GM13977 (cell line): ENCODE measurements around the gene AKR1C3.

Source experiments
- DNase-seq: peaks from one replicate; pipeline ENCODE4 v3.0.0; 2012; ENCODE audit warnings: low spot score
- in situ Hi-C: fragments of 300-500 bp; cut with MboI; formaldehyde crosslinking; loops from one replicate; pipeline ENCODE4 v1.12.0; 2022; ENCODE audit warnings: low sequenced_read_pairs, low pct_unique_long_range_greater_than_20kb, mixed read lengths, inconsistent platforms; ENCODE audit not compliant: unreplicated experiment
- TF ChIP-seq, protein P1 (sequence below): IDR thresholded peaks from 2 replicates; pipeline ENCODE4 v1.5.1; 2012; ENCODE audit warnings: mild to moderate bottlenecking, control low read depth; ENCODE audit not compliant: insufficient read depth; ENCODE audit errors: extremely low read depth, missing control alignments

Gene AKR1C3

DNA sequence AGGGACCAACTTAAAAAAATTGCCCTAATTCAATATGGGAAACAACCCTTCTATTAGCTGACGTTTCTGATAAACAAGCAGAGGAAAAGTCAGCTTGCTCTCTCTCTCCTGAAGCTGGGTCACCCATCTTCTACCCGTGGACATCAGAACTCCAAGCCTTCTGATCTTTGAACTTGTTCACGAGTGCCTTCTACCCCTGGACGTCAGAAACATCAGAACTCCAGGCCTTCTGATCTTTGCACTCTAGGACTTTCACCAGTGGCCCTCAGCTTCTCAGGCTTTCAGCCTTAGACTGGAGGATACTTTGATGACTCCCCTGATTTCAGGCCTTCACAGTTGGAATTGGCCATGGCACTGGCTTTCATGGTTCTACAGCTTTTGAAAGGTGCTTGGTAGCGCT, 48.9 kb downstream of the AKR1C3 start:
- TF ChIP-seq, protein P1, sequence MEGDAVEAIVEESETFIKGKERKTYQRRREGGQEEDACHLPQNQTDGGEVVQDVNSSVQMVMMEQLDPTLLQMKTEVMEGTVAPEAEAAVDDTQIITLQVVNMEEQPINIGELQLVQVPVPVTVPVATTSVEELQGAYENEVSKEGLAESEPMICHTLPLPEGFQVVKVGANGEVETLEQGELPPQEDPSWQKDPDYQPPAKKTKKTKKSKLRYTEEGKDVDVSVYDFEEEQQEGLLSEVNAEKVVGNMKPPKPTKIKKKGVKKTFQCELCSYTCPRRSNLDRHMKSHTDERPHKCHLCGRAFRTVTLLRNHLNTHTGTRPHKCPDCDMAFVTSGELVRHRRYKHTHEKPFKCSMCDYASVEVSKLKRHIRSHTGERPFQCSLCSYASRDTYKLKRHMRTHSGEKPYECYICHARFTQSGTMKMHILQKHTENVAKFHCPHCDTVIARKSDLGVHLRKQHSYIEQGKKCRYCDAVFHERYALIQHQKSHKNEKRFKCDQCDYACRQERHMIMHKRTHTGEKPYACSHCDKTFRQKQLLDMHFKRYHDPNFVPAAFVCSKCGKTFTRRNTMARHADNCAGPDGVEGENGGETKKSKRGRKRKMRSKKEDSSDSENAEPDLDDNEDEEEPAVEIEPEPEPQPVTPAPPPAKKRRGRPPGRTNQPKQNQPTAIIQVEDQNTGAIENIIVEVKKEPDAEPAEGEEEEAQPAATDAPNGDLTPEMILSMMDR: no peak
- DNase-seq: no peak
- in situ Hi-C loops: no loop called here

DNA sequence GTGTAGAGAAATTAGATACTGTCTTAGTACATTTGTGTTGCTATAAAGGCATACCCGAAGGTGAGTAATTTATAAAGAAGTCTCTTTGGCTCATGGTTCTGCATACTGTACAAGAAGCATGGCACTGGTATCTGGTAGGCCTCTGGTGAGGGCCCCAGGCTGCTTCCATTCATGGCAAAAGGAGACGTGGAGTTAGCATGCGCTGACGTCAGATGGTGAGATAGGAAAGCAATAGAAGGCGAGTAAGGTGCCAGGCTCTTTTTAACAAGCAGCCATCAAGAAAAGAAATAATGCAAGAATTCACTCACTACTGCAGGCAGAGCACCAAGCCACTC, 52.7 kb downstream of the AKR1C3 start:
- TF ChIP-seq, protein P1: no peak
- in situ Hi-C loops: no loop called here
- no peak for DNase-seq

DNA sequence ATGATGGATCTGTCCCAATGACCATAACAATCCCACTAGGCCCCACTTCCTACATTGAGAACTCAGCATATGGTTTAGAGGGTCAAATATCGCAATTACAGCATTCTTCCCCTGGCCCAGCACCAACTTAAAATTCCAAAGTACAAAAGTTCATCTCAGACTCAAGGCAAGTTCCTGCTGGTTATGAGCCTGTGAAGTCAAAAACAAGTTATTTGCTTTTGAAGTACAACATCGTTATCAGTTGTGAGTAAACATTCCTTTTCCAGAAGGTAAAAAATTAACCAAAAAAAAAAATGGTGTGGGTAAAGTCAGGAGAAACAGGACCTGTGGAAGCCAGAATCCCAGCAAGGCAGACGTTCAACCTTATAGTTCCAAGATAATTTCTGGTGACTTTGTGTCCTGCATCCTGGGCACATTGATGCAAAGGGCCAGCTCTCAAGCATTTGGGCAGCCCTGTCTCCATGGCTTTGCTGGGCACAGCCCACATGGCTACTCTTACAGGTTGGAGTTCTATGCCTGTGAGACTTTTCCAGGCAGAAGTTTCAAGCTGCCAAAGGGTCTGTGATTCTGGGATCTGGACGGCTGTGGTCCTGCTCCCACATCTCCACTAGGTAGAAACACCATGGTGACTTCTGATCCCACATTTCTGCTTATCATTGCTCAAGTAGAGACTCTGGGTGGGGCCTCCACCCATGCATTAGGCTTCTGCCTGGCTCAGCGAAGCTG, 53.2 kb downstream of the AKR1C3 start:
- no peak for DNase-seq
- TF ChIP-seq, protein P1: no peak
- in situ Hi-C loops: no loop called here

GRCh38 chr10:5147981-5148677, 53.9 kb downstream of the AKR1C3 start:
- TF ChIP-seq, protein P1: no peak
- in situ Hi-C loops: no loop called here

DNA sequence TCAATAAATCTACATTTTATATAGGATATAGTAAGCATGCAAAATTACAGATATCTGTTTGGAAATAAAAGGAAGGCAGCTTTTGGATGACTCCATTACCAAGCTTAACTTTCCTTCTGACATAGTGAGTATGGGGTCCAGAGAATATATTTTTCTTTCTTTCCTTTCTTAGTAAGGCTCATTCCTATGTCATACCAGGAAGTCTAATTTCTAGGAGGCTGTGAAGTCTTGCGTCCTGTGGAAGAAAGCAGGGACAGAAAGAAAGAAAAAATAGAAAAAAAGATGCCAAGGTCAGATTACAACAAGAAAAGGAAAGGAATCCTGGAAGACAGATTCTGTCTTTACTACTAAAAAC, 54.4 kb downstream of the AKR1C3 start:
- in situ Hi-C loops: no loop called here
- TF ChIP-seq, protein P1: no peak

More at GRCh38 chr10:5147981-5148677, 53.9 kb downstream of the AKR1C3 start:
- no peak for DNase-seq

DNA sequence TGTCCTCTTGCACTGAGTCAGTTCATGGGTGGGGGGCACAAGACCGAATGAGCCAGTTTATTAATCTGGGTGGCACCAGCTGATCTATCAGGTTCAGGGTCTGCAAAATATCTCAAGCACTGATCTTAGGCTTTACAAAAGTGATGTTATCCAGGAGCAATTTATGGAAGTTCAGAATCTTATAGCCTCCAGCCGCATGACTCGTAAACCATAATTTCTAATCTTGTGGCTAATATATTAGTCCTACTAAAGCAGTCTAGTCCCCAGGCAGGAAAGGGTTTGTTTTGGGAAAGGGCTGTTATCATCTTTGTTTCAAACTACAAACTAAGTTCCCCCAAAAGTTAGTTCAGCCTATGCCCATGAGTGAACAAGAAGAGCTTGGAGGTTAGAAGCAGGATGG, 56.9 kb downstream of the AKR1C3 start:
- in situ Hi-C loops: no loop called here
- TF ChIP-seq, protein P1: no peak
- DNase-seq: no peak

More for the DNA sequence above, 54.4 kb downstream of the AKR1C3 start:
- no peak for DNase-seq
